Measurements from ENCODE around the gene PIK3R2. TPM values are rescaled to one million over a fixed set of nuclear protein-coding genes. Genes with fewer than 3 reads are reported as not detected.
A peak's percentile ranks its signal among the peaks of the same experiment; 100 is the strongest.

PIK3R2 gene
- total RNA-seq, 4 donors from 2014 or later = 30.5 to 135 (median 31.2) TPM

GRCh38 chr19:18112989-18113478 lies 39.9 kb upstream of the PIK3R2 start:
- no peaks in the 10 kb centered on the region for H3K9me3 ChIP-seq
- H3K4me1 ChIP-seq = peaks cover 16 to 45% (median 29%) of the 10 kb centered on the region in 4 donors
- in situ Hi-C loops (cut with MboI; ENCODE audit: low pct_ligation_motif_present in 1 of 4, low pct_unique_long_range_greater_than_20kb in 1 of 4, low sequenced_read_pairs in 3 of 4) = no loop called here
- intact Hi-C loops (cut with DNase I; ENCODE audit: low total_unique reads) = loop anchor here (5.0 kb wide), 2 partner anchors 49 to 139 kb away; no protein-coding TSS in a partner anchor
- no peaks in the 10 kb centered on the region for H3K27me3 ChIP-seq
- peak overlapping the region in 3 of 4 donors; percentile 15 to 39 (median 38) for H3K27ac ChIP-seq
- no peak for TF ChIP-seq EP300 (IDR thresholded peaks at IDR 0.05; ENCODE audit: low read depth)
- TF ChIP-seq CTCF (IDR thresholded peaks at IDR 0.05) = peak; percentile 78 to 91 (median 86)
- 6 to 36% methylated on average over 3 to 9 of the region's 9 CpGs for WGBS, 2 donors (ENCODE audit: low coverage in 1 of 2)
- H3K36me3 ChIP-seq = no peaks in the 10 kb centered on the region
- H3K4me3 ChIP-seq = no peak overlapping the region
- DNase-seq = peak; percentile 91

- H3K27me3 ChIP-seq = no peaks in the 10 kb centered on the region
- H3K27ac ChIP-seq = no peak overlapping the region
- no peaks in the 10 kb centered on the region for H3K9me3 ChIP-seq
- no peak overlapping the region for H3K4me3 ChIP-seq
- TF ChIP-seq POLR2A (IDR thresholded peaks at IDR 0.05) (no peak), CTCF (IDR thresholded peaks at IDR 0.05) (no peak), EP300 (IDR thresholded peaks at IDR 0.05; ENCODE audit: low read depth) (no peak), POLR2AphosphoS5 (IDR thresholded peaks at IDR 0.05) (no peak)
- H3K36me3 ChIP-seq = no peaks in the 10 kb centered on the region
- WGBS, 2 donors (ENCODE audit: low coverage in 1 of 2) = 95 to 100% methylated on average over 3 to 5 of the region's 5 CpGs
- H3K4me1 ChIP-seq = peaks cover 20 to 47% (median 32%) of the 10 kb centered on the region in 4 donors
- intact Hi-C loops (cut with DNase I; ENCODE audit: low total_unique reads) = loop anchor here (5.0 kb wide), 2 partner anchors 48 to 138 kb away; no protein-coding TSS in a partner anchor
- no peak for DNase-seq
- in situ Hi-C loops (cut with MboI; ENCODE audit: low pct_ligation_motif_present in 1 of 4, low pct_unique_long_range_greater_than_20kb in 1 of 4, low sequenced_read_pairs in 3 of 4) = no loop called here
Observed at GRCh38 chr19:18113827-18114226, 39.1 kb upstream of the PIK3R2 start.

- intact Hi-C loops (cut with DNase I; ENCODE audit: low total_unique reads) (loop anchor here (5.0 kb wide), 2 partner anchors 48 to 138 kb away; no protein-coding TSS in a partner anchor), in situ Hi-C loops (cut with MboI; ENCODE audit: low pct_ligation_motif_present in 1 of 4, low pct_unique_long_range_greater_than_20kb in 1 of 4, low sequenced_read_pairs in 3 of 4) (no loop called here)
- peaks cover 20 to 45% (median 29%) of the 10 kb centered on the region in 4 donors for H3K4me1 ChIP-seq
- H3K36me3 ChIP-seq = no peaks in the 10 kb centered on the region
- no peak overlapping the region for H3K4me3 ChIP-seq
- no peaks in the 10 kb centered on the region for H3K9me3 ChIP-seq
- no peaks in the 10 kb centered on the region for H3K27me3 ChIP-seq
- no peak for DNase-seq
- WGBS, 2 donors (ENCODE audit: low coverage in 1 of 2) = 86 to 94% methylated on average over 2 to 4 of the region's 4 CpGs
- TF ChIP-seq POLR2A (IDR thresholded peaks at IDR 0.05) = no peak
- no peak for TF ChIP-seq EP300 (IDR thresholded peaks at IDR 0.05; ENCODE audit: low read depth)
- TF ChIP-seq POLR2AphosphoS5 (IDR thresholded peaks at IDR 0.05) = no peak
- no peak for TF ChIP-seq CTCF (IDR thresholded peaks at IDR 0.05)
- H3K27ac ChIP-seq = no peak overlapping the region
Observed at GRCh38 chr19:18114483-18114882, 38.5 kb upstream of the PIK3R2 start.

GRCh38 chr19:18117364-18117691 lies 35.6 kb upstream of the PIK3R2 start:
- in situ Hi-C loops (cut with MboI; ENCODE audit: low pct_ligation_motif_present in 1 of 4, low pct_unique_long_range_greater_than_20kb in 1 of 4, low sequenced_read_pairs in 3 of 4) = no loop called here
- H3K27me3 ChIP-seq = no peaks in the 10 kb centered on the region
- peaks cover 10 to 29% (median 18%) of the 10 kb centered on the region in 4 donors for H3K4me1 ChIP-seq
- H3K27ac ChIP-seq = peak overlapping the region; percentile 13 to 83 (median 38)
- no peak for DNase-seq
- H3K9me3 ChIP-seq = no peaks in the 10 kb centered on the region
- 27% methylated on average over 11 of the region's 11 CpGs; no CpG with 5 or more reads in 1 of the 2 donors for WGBS, 2 donors (ENCODE audit: low coverage in 1 of 2)
- intact Hi-C loops (cut with DNase I; ENCODE audit: low total_unique reads) = no loop called here
- H3K36me3 ChIP-seq = no peaks in the 10 kb centered on the region
- TF ChIP-seq CTCF (IDR thresholded peaks at IDR 0.05) (no peak), POLR2A (IDR thresholded peaks at IDR 0.05) (no peak), POLR2AphosphoS5 (IDR thresholded peaks at IDR 0.05) (no peak), EP300 (IDR thresholded peaks at IDR 0.05; ENCODE audit: low read depth) (no peak)
- peak overlapping the region in 2 of 4 donors; percentile 75 to 93 for H3K4me3 ChIP-seq

Data from transverse colon (tissue), 4 donors.